ENCODE results near the gene ALOX15B. TPM values are rescaled to one million over a fixed set of nuclear protein-coding genes. Genes with fewer than 3 reads are reported as not detected.

ALOX15B gene
- total RNA-seq, 4 donors from 2014 or later: 0.15 to 1.0 (median 0.69) TPM

- no peak for TF ChIP-seq CTCF (IDR thresholded peaks at IDR 0.05 in 4 of 5, conservative IDR thresholded peaks at IDR 0.05 in 1 of 5)
- no peak for TF ChIP-seq POLR2A (IDR thresholded peaks at IDR 0.05)
- no peaks in the 10 kb centered on the region for H3K36me3 ChIP-seq
- H3K4me1 ChIP-seq: peaks cover 3 to 9% of the 10 kb centered on the region in 2 donors
- peaks cover 0 to under 1% (median 0%) of the 10 kb centered on the region in 3 donors for H3K27me3 ChIP-seq
- in situ Hi-C loops (cut with MboI; ENCODE audit: low sequenced_read_pairs in 4 of 4) (no loop called here), intact Hi-C loops (cut with DNase I; ENCODE audit: low total_unique reads) (loop anchor here (5.0 kb wide), 1 partner anchor 183 kb away; no protein-coding TSS in a partner anchor)
- no peak overlapping the region for H3K4me3 ChIP-seq
- no peaks in the 10 kb centered on the region for H3K9me3 ChIP-seq
- no peak for DNase-seq
- H3K27ac ChIP-seq: no peak overlapping the region
- no peak for ATAC-seq
These were observed 6.3 kb downstream of the ALOX15B start for GRCh38 chr17:8044819-8045810.

GRCh38 chr17:8046306-8046928 lies 7.6 kb downstream of the ALOX15B start:
- TF ChIP-seq POLR2A (IDR thresholded peaks at IDR 0.05): no peak
- TF ChIP-seq CTCF (IDR thresholded peaks at IDR 0.05 in 4 of 5, conservative IDR thresholded peaks at IDR 0.05 in 1 of 5): no peak
- H3K4me3 ChIP-seq: no peak overlapping the region
- DNase-seq (no peak), ATAC-seq (no peak)
- H3K27ac ChIP-seq: no peak overlapping the region
- H3K36me3 ChIP-seq: no peaks in the 10 kb centered on the region
- in situ Hi-C loops (cut with MboI; ENCODE audit: low sequenced_read_pairs in 4 of 4): no loop called here
- H3K27me3 ChIP-seq: no peaks in the 10 kb centered on the region
- intact Hi-C loops (cut with DNase I; ENCODE audit: low total_unique reads): no loop called here
- H3K9me3 ChIP-seq: no peaks in the 10 kb centered on the region
- peaks cover 0 to 8% of the 10 kb centered on the region in 2 donors for H3K4me1 ChIP-seq

- no peaks in the 10 kb centered on the region for H3K36me3 ChIP-seq
- ATAC-seq (no peak), DNase-seq (no peak)
- intact Hi-C loops (cut with DNase I; ENCODE audit: low total_unique reads) (no loop called here), in situ Hi-C loops (cut with MboI; ENCODE audit: low sequenced_read_pairs in 4 of 4) (no loop called here)
- no peak overlapping the region for H3K27ac ChIP-seq
- no peak overlapping the region for H3K4me3 ChIP-seq
- H3K9me3 ChIP-seq: no peaks in the 10 kb centered on the region
- H3K4me1 ChIP-seq: peaks cover 0 to under 1% of the 10 kb centered on the region in 2 donors
- TF ChIP-seq POLR2A (IDR thresholded peaks at IDR 0.05): no peak
- no peak for TF ChIP-seq CTCF (IDR thresholded peaks at IDR 0.05 in 4 of 5, conservative IDR thresholded peaks at IDR 0.05 in 1 of 5)
- H3K27me3 ChIP-seq: no peaks in the 10 kb centered on the region
These were observed 8.3 kb downstream of the ALOX15B start for GRCh38 chr17:8046929-8047768.

- intact Hi-C loops (cut with DNase I; ENCODE audit: low total_unique reads): no loop called here
These were observed 8.9 kb downstream of the ALOX15B start for GRCh38 chr17:8047769-8048110.

More at GRCh38 chr17:8047769-8048110, 8.9 kb downstream of the ALOX15B start:
- Histone ChIP-seq H3K27me3 (no peaks in the 10 kb centered on the region), H3K4me3 (no peak overlapping the region), H3K4me1 (no peaks in the 10 kb centered on the region), H3K36me3 (no peaks in the 10 kb centered on the region), H3K27ac (no peak overlapping the region), H3K9me3 (no peaks in the 10 kb centered on the region)
- DNase-seq: no peak
- no peak for TF ChIP-seq POLR2A (IDR thresholded peaks at IDR 0.05)
- no peak for TF ChIP-seq CTCF (IDR thresholded peaks at IDR 0.05 in 4 of 5, conservative IDR thresholded peaks at IDR 0.05 in 1 of 5)
- no peak for ATAC-seq
- in situ Hi-C loops (cut with MboI; ENCODE audit: low sequenced_read_pairs in 4 of 4): no loop called here

All from gastrocnemius medialis (tissue), 4 donors.